CD14-positive monocyte (primary cell): ENCODE data around the gene MFAP1. TPM values are rescaled to one million over a fixed set of nuclear protein-coding genes. Genes with fewer than 3 reads are reported as not detected.

ENCODE experiments used
- DNase-seq, 3 donors: peaks; one replicate each; pipeline ENCODE4 v3.0.0-alpha.2; 2011 to 2022
- H2AFZ ChIP-seq: 2 replicates; pipeline ENCODE4 v1.6.0; 2012; ENCODE audit warnings: mild to moderate bottlenecking, low read depth, low read length, inconsistent platforms; ENCODE audit not compliant: insufficient read depth, poor library complexity, severe bottlenecking
- H3K27ac ChIP-seq, 2 donors: 1 replicate in 1 of 2; 2 replicates in 1 of 2; pipeline ENCODE4 v1.5.1; 2012 to 2013; ENCODE audit warnings: low read length in 2 of 2, control low read depth in 1 of 2, inconsistent platforms in 1 of 2, low read depth in 1 of 2, mild to moderate bottlenecking in 1 of 2
- H3K27me3 ChIP-seq, 2 donors: one replicate each; pipeline versions ENCODE4 v1.6.0 to v1.6.1; 2011 to 2013; ENCODE audit warnings: low read length in 2 of 2; ENCODE audit not compliant: control insufficient read depth in 2 of 2, insufficient read depth in 2 of 2
- H3K36me3 ChIP-seq, 2 donors: replicated peaks in 1 of 2; 1 replicate in 1 of 2; 2 replicates in 1 of 2; pipeline versions ENCODE4 v1.5.1 to v1.6.1; 2012 to 2013; ENCODE audit warnings: low read length in 2 of 2, control low read depth in 1 of 2, inconsistent platforms in 1 of 2, mild to moderate bottlenecking in 1 of 2; ENCODE audit not compliant: insufficient read depth in 2 of 2, control insufficient read depth in 1 of 2
- H3K4me1 ChIP-seq, 2 donors: 1 replicate in 1 of 2; 2 replicates in 1 of 2; pipeline versions ENCODE4 v1.5.1 to v1.6.1; 2012 to 2013; ENCODE audit warnings: low read length in 2 of 2, control low read depth in 1 of 2, inconsistent platforms in 1 of 2, mild to moderate bottlenecking in 1 of 2, moderate library complexity in 1 of 2; ENCODE audit not compliant: insufficient read depth in 2 of 2, control insufficient read depth in 1 of 2
- H3K4me2 ChIP-seq: replicated peaks from 2 replicates; pipeline ENCODE3; 2012; ENCODE audit warnings: low read length, moderate library complexity, mild to moderate bottlenecking; ENCODE audit not compliant: poor library complexity, severe bottlenecking; ENCODE audit errors: extremely low read depth
- H3K4me3 ChIP-seq, 3 experiments: fragments of 200-600 bp in 1 of 3; sonication (generic) in 1 of 3; replicated peaks in 1 of 3; 1 replicate in 2 of 3; 2 replicates in 1 of 3; pipeline ENCODE4 v1.5.1; 2011 to 2013; ENCODE audit warnings: low read length in 3 of 3, mild to moderate bottlenecking in 3 of 3, control low read depth in 2 of 3, low read depth in 2 of 3, inconsistent platforms in 1 of 3, moderate library complexity in 1 of 3
- H3K79me2 ChIP-seq: 2 replicates; pipeline ENCODE4 v1.6.0; 2012; ENCODE audit warnings: mild to moderate bottlenecking, control low read depth, inconsistent platforms, low read length, moderate library complexity; ENCODE audit not compliant: insufficient read depth
- H3K9ac ChIP-seq: 2 replicates; pipeline ENCODE4 v1.6.0; 2017; ENCODE audit warnings: low read length, mild to moderate bottlenecking; ENCODE audit not compliant: insufficient read depth, poor library complexity, severe bottlenecking
- H3K9me3 ChIP-seq, 2 donors: replicated peaks in 1 of 2; 1 replicate in 1 of 2; 2 replicates in 1 of 2; pipeline versions ENCODE4 v1.5.1 to v1.6.1; 2012 to 2013; ENCODE audit warnings: low read length in 2 of 2, control low read depth in 1 of 2; ENCODE audit not compliant: control insufficient read depth in 1 of 2, insufficient read depth in 1 of 2
- H4K20me1 ChIP-seq: 2 replicates; pipeline ENCODE4 v1.6.0; 2012; ENCODE audit warnings: mild to moderate bottlenecking, low read length, control low read depth, moderate library complexity; ENCODE audit not compliant: insufficient read depth
- H3K27ac Mint-ChIP-seq, 7 donors: one replicate each; pipeline ENCODE4 v1.8.0; 2020; ENCODE audit warnings: mild to moderate bottlenecking in 7 of 7, mixed read lengths in 7 of 7, moderate library complexity in 6 of 7, inconsistent platforms in 2 of 7
- H3K27me3 Mint-ChIP-seq, 3 donors: one replicate each; pipeline ENCODE4 v1.8.0; 2021 to 2022; ENCODE audit warnings: low read depth in 3 of 3, mild to moderate bottlenecking in 3 of 3, mixed read lengths in 3 of 3, moderate library complexity in 3 of 3, inconsistent platforms in 1 of 3
- H3K36me3 Mint-ChIP-seq, 2 donors: one replicate each; pipeline ENCODE4 v1.8.0; 2020; ENCODE audit warnings: mixed read lengths in 2 of 2, inconsistent platforms in 1 of 2, mild to moderate bottlenecking in 1 of 2
- H3K4me1 Mint-ChIP-seq: one replicate; pipeline ENCODE4 v1.8.0; 2020; ENCODE audit warnings: mild to moderate bottlenecking, mixed read lengths
- H3K4me3 Mint-ChIP-seq, 2 donors: one replicate each; pipeline ENCODE4 v1.8.0; 2020; ENCODE audit warnings: mild to moderate bottlenecking in 2 of 2, mixed read lengths in 2 of 2, moderate library complexity in 1 of 2
- H3K9me3 Mint-ChIP-seq, 7 donors: one replicate each; pipeline ENCODE4 v1.8.0; 2020 to 2022; ENCODE audit warnings: mixed read lengths in 7 of 7, mild to moderate bottlenecking in 6 of 7, moderate library complexity in 6 of 7, inconsistent platforms in 2 of 7
- CTCF ChIP-seq: fragments of 200-600 bp; IDR thresholded peaks from one replicate; pipeline ENCODE4 v1.8.0; 2022; ENCODE audit warnings: antibody characterized with exemption, mild to moderate bottlenecking
- WGBS: methylation state at CpG from one replicate; pipeline ENCODE4 v1.1.5; 2013; ENCODE audit warnings: missing lambda C conversion rate; ENCODE audit not compliant: insufficient coverage; 5-methylcytosine and 5-hydroxymethylcytosine counted together
- intact Hi-C, 2 donors: fragments of 100-400 bp; cut with micrococcal nuclease; formaldehyde crosslinking; loops; one replicate each; pipeline versions ENCODE4 v1.15.0 to v1.15.1; 2023
- polyA plus RNA-seq, 3 donors: library from polyadenylated mRNA; depleted of rRNA in 1 of 3; unstranded in 2 of 3; stranded (reverse) in 1 of 3; fragments of 300-500 nt in 2 of 3; fragments of >200 nt in 1 of 3; fragmentation: Illumina TruSeq in 2 of 3; gene quantifications; 1 replicate in 2 of 3; 2 replicates in 1 of 3; pipeline ENCODE4 v1.2.3, GENCODE V29; 2012 to 2021

MFAP1 gene
- polyA plus RNA-seq, 3 donors: 2.6 to 3.7 (median 3.7) TPM

DNA sequence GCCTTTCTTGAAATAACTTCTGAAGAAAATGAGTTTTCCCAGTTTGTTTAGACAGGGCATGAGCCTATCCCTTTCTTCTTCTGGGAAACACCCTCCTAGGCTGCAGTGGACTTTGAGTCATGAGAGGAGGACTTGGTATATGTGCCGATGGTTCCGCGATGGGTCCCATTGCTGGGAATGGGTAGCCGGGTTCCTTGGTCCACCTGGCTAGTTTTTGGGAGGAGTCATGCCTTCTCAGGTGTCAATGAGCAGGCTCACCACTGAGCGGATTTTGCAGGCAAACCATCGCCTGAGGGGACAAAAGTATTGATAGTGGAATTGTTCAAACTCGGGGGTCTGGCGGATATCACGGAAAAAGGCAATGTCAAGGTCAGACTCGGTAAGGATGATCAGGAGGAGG, 49.2 kb upstream of the MFAP1 start:
- no peak overlapping the region for H3K4me3 Mint-ChIP-seq
- H3K36me3 Mint-ChIP-seq: peaks cover 37 to 63% of the 10 kb centered on the region in 2 donors
- peaks cover 0 to 2% (median 0%) of the 10 kb centered on the region in 7 donors for H3K9me3 Mint-ChIP-seq
- H3K27ac Mint-ChIP-seq: peak overlapping the region in 1 of 7 donors; percentile 13
- H3K4me3 ChIP-seq: no peak overlapping the region
- no peak for DNase-seq
- H3K4me2 ChIP-seq: no peak overlapping the region
- peaks cover 0 to 60% of the 10 kb centered on the region in 2 donors for H3K36me3 ChIP-seq
- intact Hi-C loops: no loop called here
- H3K9ac ChIP-seq: no peak overlapping the region
- no peaks in the 10 kb centered on the region for H3K27me3 ChIP-seq
- no peaks in the 10 kb centered on the region for H3K4me1 Mint-ChIP-seq
- H3K27ac ChIP-seq: no peak overlapping the region
- H3K79me2 ChIP-seq: no peaks in the 10 kb centered on the region
- 92% methylated on average over 10 of the region's 10 CpGs for WGBS
- H2AFZ ChIP-seq: no peak overlapping the region
- H3K9me3 ChIP-seq: no peaks in the 10 kb centered on the region
- no peaks in the 10 kb centered on the region for H3K4me1 ChIP-seq
- TF ChIP-seq CTCF: no peak
- no peaks in the 10 kb centered on the region for H3K27me3 Mint-ChIP-seq
- H4K20me1 ChIP-seq: no peaks in the 10 kb centered on the region

DNA sequence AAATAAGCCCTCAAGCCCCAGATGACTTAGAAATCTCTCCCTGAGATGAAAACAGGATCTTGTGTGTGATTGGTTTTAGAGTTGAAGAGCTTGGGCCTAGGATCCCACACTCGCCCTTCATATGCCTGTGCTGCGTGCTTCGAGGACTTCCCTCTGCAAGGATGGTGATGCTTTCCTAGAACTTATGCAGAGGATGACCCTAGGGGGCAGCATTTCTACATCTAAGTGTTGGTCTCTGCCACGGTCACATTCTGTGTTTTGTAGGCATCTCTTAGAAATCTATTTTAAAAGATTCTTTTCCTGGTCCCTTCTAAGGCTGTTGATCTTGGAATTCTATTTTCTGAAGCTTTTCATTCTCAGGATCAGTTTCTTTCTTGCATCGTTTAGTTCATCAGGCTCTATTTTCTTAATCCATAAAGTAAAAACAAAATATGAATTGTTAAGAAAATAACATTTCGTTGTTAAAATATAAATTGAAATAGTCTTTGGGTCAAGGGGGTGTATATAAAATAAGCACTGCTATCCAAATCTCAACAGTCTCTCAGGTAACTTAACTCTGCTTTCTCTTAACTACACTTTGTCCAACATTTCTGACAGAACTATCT, 48.0 kb upstream of the MFAP1 start:
- intact Hi-C loops: no loop called here
- peaks cover 0 to 53% of the 10 kb centered on the region in 2 donors for H3K36me3 ChIP-seq

More for the DNA sequence above, 48.0 kb upstream of the MFAP1 start:
- TF ChIP-seq CTCF: peak; percentile 32
- no peaks in the 10 kb centered on the region for H3K27me3 ChIP-seq
- H3K27me3 Mint-ChIP-seq: no peaks in the 10 kb centered on the region
- H3K36me3 Mint-ChIP-seq: peaks cover 35 to 54% of the 10 kb centered on the region in 2 donors
- no CpG with 5 or more reads among the region's 6 CpGs for WGBS
- H3K4me3 Mint-ChIP-seq: no peak overlapping the region
- H3K4me2 ChIP-seq: no peak overlapping the region
- no peaks in the 10 kb centered on the region for H4K20me1 ChIP-seq
- H3K79me2 ChIP-seq: no peaks in the 10 kb centered on the region
- no peak overlapping the region for H2AFZ ChIP-seq
- no peak overlapping the region for H3K4me3 ChIP-seq
- peaks cover 8% of the 10 kb centered on the region for H3K4me1 Mint-ChIP-seq
- no peak overlapping the region for H3K27ac Mint-ChIP-seq
- no peak overlapping the region for H3K9ac ChIP-seq
- H3K27ac ChIP-seq: no peak overlapping the region
- peaks cover 0 to 2% (median 0%) of the 10 kb centered on the region in 7 donors for H3K9me3 Mint-ChIP-seq
- no peaks in the 10 kb centered on the region for H3K9me3 ChIP-seq
- DNase-seq: peak in 2 of 3 donors; percentile 5 to 7
- no peaks in the 10 kb centered on the region for H3K4me1 ChIP-seq
